ENCODE measurements around the gene TTC34.

TTC34 gene, protein sequence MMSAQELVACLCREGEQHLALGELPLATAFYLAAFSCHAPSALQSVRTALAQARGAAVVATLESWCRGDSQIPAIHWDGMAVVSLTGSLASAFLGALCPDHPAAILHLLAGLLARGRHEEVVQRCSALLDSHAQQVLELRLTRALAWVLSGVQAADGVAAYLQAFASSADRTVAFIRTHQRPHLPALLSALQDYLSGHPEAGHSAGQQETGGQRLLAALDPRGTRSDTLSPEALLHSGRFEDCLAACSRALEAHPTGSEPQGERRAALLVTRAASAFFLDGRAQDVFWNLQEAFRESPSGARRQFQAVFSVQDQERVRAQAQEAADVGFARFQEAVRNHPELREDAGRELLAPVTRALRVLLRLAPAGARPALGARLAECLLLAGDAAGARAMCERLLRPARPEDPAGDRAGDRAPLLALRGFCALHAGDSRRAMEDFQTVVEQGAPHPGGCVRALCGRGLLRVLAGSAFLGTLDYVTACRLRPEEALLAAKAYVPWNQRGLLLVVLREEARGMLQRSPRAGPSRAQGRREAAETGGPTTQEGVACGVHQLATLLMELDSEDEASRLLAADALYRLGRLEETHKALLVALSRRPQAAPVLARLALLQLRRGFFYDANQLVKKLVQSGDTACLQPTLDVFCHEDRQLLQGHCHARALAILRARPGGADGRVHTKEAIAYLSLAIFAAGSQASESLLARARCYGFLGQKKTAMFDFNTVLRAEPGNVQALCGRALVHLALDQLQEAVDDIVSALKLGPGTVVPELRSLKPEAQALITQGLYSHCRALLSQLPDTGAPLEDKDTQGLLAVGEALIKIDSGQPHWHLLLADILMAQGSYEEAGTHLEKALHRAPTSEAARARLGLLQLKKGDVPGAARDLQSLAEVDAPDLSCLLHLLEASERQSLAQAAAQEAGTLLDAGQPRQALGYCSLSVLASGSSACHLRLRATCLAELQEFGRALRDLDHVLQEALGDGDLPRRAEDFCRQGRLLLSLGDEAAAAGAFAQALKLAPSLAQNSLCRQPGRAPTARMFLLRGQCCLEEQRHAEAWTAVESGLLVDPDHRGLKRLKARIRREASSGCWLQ

DNA sequence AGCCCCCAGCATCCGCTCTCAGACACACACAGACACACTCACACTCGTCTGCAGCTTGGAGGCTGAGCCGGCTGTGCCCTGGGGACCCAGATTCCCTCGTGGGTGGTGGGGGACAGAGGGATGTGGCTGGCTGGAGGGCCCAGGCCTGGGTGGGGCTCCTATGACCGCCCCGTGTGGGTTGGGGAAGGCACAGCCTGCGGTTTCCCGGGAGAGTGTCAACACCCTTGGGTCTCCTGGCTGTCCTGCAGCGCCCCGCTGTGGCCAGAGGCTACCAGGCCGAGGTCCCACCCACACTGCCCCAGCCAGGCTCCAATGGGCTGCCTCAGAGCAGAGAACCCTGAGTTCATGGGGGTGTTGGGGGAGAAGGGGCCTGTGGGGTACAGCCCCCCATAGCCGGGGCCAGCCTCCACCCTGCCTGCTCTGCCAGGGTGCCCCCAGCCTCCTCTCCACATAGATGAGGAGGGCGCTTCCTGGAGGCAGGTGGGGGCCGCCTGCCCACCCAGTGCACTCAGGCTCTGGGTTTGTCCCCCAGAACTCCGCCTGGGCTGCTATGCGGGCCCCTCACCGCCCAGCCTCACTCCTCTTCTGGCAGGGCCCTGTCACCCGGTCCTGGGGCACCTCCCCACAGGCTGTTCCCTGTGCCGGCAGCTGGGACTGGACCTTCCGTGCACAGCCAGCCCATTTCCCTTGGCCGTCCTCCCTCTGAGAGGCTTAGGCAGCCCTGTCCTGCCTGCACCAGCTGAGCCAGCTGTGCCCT is at the start of gene TTC34:
TTC34 (minus strand) TSS at position 159 of the 757 bp plus-strand sequence. CDS start 866 bp downstream, outside the sequence.
- no peak for DNase-seq

DNA sequence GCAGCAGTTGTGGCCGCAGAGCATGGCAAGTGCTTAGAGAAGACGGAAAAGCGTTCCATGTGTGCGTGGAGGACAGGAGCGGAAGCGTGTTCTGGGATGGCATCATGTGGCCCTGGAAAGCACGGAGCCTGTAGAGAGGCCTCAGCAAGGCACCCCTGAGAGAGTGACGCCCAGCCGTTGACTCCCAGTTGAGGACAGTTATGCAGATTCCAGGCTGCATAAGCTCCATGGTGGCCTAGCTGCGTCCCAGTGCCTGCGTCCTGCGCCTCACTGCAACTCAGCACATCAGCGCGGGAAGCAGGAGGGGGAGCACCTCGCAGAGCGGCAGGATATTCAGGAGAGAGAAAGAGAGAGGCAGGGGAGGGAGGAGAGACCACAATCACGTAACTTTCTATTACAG is 49.0 kb upstream of the TTC34 start:
- no peak for DNase-seq

DNA sequence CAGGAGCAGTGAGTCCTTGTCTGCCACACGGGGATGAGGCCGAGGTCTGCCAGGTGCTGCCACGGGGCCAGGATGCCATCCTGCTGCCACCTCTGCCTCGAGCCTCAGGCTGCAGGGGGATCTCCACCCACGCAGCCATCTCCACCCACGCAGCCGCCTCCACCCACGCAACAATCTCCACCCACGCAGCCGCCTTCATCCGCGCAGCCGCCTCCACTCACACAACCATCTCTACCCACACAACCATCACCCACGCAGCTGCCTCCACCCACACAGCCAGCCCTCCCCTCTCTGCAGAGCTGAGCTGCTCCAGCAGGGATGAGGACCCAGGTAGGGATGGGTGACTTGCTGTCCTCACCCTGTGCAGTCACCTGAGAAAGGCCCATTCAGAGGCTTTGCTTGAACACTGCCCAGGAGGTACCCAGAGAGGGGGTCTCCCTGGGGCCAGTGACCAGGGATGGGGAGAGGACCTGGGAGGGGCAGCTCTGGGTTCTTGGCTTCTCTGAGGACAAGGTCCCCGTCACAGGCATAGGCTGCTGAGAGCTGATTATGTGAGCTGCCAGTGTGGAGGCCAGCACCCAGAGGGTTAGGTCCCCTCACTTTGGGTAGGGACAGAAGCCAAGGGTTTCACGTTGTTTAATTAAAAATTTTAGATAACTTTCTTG is 46.6 kb upstream of the TTC34 start:
- no peak for DNase-seq

DNA sequence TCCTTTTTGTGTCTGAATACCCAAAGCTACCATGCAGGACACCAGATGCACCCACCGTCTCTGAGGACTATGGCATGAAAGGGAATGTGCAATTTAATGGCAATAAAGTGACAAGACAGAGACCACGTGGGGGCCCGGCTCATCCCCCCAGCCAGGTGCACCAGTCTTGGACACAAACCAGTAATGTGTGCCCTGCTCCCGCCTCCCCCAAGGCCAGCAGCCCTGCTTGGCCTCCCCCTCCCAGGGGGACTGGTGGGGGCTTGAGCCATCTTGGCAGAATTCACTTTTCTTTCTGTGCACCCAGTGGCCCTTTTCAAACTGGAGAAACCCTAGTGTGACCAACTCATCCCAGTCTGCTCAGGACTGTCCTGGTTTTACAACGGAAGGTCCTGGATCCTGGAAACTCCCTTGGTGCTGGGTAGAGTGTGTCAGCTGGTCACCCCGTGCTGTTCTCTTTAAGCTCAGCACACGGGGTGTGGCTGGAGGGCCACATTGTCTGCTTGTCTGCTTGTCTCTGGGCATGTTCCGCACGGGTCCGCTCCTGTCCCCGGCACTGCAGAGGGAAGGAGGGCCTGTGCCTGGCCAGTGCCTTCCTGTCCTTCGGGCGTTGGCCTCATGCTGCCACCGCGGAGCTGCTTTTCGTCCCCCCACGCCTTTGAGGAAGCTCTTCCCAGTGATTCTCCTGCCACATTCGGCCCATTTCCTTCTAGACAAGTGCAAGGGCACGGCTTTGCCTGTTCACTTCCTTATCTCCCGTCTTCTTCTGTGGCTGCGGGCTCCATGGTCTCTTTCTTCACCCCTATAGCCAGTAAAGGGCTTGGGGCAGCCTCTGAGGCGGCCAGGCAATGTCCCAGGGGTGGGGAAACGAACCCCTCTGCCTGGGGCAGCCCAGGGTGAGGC is 45.8 kb upstream of the TTC34 start:
- no peak for DNase-seq

DNA sequence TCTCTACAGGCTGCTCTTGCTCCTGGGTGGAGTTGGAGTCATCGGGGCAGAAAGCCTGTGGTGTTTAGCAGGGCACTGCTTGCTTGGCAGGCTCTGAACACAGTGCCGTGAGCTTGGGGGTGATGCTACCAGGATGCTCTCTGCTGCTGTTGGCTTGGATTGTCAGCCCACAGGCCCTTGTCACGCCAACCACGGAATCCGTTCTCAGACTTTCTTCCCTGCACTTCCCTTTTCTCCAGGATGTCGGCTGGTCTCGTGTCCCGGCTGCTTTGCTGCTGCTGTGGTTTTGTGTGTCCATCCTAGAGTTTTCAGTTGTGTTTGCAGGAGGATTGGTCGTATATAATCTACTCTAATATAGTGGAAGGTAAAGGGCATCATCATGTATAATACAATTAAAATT is 44.4 kb upstream of the TTC34 start:
- DNase-seq = peak in 1 of 2 experiments; percentile 23

DNA sequence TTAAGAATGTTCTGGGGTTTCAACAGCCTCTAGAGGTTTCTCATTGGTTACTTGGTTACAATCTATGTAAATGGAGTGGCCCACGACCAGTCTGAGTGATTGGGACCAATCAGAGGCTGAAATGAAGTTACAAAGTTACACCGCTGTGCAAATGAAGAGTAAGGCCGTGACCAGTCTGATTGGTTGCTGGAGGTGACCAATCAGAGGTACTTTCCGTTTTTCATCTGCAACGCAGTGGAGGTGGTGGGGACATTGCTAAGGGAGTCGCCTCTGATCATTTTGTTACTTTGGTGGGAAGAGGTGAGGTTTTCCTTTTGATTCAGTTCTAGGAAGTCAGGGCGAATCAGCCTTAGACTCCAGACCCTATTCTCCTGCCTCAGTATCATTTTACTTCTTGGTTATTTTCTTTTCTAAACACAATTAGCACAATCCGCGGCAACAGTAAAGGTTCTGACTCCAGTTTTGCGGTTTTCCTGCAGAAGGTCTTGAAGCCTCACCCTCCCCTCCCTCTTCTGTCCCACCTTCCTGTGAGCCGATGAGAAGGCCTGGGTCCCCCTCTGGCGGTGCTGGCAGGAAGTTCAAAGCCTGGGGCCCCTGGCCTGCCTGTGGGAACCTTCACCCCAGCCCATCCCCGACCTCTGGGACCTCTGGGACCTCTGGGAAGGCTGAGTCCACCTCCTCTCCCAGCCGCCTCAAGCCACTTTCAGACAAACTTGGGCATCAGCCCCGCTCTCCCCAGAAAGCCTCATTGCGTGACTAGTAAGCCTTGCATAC is 38.7 kb upstream of the TTC34 start:
- DNase-seq = peak; percentile 42 to 54

DNA sequence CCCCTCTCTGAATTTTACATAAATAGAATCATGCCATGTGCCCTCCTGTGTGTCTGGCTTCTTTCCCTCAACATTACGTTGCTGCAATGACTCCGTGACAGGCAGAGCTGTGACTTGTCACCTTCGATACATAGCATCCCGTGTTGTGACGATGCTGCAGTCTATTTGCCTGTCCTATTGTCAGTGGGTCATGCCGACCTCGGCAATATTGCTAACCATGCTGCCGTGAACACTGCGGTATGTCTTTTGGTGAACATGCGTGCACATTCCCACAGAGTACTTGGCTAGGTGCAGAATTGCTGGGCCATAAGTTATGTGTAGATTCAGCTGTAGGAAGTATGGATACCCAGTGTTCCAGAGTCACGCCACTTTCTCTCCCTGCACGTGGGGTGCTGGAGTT is 36.3 kb upstream of the TTC34 start:
- no peak for DNase-seq

DNA sequence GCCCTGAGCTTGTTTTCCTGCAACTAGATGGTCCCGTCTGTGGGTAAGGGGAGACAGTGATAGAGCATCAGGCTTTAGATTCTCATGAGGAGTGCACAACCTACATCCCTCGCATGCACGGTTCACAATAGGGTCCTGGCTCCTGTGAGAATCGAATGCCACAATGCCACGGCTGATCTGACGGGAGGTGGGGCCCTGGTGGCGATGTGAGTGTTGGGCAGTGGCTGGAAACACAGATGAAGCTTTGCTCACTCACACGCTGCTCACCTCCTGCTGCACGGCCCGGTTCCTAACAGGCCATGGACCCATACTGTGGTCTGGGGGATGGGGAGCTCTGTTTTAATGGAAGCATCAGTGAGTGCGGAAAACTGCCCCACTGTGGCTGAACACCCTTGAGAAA is 35.8 kb upstream of the TTC34 start:
- no peak for DNase-seq

DNA sequence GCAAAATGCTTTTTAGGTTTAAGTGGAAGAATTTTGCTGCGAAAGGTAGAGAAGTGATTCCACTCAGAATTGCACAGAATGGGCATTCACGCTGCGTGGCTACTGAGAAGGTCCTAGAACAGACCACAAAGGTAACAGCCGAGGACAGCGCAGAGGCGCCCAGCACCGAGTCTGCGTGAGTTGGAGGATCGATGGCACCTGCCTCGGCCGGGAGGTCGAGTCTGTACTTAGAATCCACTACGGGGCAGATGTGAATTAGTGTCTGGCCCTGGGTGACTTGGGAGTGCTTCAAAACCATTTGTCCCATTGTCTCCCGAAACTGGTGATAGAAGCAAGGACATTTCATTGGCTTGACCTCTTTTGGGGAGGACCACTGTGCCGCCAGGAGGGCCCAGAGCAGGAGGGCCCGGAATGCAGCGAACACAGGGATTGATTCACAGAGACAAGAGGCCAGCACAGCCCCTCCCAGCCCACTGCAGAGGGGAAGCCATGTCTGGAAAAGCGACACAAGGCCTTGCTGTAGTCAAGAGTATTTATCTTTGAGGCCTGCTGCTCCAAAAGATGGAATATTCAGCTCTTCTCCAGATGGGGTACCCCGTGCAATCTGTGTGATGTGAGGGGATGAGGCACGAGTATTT is 35.0 kb upstream of the TTC34 start:
- DNase-seq = no peak

DNA sequence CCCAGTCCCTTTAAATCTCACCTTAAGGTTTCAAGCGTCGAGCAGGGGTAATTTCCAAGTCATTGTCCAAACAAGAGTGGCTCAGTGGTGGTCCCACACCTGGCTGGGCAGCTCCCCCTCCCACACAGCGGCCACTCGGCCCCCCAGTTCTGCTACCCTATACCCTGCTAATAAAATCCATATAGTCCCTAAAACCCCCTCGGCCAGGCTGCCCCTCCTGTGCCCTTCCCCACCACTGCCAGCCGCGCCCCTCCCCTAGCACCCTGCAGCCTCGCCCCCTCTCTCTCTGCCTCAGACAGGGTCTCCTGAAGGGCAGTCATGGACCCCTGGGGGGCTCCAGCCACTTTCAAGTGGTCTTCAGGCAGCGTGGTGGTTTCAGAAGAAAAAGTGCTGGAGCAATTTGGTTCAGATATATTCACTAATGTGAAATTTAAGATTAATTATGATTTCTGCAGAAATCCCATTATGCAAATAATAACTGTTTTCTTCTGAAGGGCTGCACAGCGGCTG is 34.2 kb upstream of the TTC34 start:
- DNase-seq = no peak

DNA sequence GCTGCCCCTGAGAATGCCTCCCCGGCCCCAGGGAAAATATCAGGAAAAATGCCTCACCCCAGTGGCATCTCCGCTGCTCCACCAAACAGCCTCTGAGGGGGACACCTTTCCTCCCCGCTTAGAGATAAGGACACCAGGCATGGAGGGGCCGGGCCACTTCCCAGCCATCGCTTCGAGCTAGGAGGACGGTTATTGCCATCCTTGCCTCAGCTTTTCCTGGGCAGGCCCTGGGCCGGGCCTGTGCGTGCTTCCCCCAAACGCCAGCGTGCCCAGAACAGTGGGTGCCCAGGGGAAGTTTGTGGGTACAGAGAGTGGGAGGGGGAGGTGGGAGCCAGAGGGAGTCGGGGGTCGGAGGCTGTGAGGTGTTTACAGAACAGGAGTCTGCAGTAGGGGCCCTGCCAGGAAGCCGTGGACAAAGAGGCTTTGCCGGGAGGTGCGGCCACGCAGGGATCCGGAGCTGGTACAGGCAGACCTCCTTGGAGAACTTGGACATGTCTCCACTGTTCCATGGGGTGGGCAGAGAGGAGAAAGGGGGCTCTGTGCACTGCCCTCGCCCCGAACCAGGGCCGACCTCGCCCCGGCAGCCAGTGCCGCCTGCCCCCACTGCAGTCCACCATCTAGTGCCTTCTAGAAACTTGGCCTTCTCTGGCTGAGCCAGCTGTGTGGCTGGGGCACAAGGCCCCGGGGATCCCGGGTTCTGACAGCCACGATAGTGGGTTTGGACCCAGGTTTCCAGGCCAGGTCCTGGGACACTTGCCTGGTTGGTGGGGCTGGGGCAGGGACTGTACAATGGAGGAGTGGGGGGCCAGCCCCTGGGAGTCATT is 33.5 kb upstream of the TTC34 start:
- DNase-seq = no peak

DNA sequence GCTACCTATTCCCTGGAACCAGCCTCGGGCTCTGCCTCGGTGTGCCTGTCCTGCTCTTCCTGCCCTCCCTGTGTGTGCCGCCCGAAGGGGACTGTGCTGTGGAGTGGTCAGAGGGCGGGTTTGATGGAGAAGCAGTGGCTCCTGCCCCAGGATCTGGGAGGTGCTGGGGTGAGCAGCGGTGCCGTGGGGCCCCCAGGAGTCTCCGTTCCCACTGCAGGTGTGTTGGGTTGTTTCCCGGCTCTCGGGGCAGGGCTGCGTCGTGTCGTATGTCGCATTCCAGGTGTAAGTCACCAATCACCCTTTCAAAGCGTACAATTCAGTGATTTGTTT is 32.6 kb upstream of the TTC34 start:
- DNase-seq = no peak

DNA sequence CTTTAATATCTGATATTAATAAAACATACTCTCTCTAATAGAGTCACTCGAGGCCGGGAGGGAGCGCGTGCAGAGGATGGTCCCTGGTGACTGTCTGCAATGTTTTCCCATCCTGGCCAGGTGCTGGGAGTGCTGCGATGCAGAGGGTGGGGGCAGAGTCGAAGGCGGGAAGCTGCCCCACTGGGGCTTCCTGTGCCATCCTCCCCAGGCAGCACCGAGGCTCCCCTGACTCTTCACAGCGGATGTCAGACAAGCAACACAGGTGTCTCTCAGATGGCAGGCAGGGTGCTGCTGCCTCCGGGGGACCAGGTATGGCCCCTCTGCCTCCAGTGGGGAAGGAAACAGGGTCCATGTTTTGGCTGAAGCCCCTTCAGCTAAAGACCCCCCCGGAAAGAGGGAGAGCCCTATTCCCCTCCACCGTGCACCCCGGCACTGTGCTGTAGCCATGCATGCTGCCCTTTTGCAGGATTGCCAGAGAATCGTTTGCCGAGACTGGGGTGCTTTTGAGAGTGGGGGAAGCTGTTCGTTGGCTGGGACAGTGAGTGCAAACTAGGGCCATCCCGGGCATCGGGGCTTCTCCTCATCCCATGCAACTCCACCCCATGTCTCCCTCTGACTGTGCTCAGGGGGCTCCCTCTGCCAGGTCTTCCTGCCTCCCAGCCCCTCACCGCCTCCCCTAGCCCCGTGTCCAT is 32.1 kb upstream of the TTC34 start:
- DNase-seq = no peak

DNA sequence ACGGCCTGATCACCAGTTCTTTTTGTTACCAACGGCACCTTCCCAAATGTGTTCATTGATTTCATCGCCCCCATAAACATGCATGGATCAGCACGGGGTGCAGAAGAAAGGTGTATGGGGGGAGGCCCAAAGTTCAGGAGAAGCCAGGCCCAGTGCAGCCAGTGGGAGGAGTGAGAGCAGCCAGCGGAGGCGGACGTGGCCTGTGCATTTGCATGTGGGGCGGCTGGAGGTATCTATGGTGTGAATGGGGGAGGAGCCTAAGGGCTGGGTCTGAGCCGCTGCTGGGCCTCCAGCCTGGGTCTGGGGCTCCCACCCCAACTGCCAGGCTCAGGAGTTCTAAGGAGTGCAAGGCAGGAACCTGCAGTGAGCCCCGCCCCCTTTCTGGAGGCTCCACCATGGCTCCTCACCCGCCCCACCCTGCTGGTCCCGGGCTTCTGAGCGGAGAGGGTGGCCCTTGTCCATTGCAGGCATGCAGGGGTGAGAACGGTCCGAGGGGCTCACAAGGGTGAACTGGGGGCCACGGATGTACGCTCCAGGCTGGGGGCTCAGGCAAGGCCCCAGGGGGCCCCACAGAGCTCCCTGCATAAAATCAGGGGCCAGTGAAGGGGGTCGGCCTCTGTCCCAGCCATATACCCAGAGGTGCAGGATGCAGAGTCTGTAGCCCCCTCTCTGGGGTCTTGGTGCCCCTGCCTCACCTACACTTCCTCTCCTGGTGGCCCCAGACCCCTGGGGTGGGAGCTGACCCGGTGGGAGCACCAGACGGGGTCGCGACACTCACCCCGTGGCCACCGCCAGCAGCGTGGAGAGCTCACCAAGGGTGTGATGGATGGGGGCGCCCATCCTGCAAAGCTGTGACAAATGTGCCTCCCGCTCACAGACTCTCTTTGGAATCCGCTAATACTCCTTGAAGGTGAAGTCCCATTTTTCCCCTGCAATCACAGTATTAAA is 31.3 kb upstream of the TTC34 start:
- no peak for DNase-seq

DNA sequence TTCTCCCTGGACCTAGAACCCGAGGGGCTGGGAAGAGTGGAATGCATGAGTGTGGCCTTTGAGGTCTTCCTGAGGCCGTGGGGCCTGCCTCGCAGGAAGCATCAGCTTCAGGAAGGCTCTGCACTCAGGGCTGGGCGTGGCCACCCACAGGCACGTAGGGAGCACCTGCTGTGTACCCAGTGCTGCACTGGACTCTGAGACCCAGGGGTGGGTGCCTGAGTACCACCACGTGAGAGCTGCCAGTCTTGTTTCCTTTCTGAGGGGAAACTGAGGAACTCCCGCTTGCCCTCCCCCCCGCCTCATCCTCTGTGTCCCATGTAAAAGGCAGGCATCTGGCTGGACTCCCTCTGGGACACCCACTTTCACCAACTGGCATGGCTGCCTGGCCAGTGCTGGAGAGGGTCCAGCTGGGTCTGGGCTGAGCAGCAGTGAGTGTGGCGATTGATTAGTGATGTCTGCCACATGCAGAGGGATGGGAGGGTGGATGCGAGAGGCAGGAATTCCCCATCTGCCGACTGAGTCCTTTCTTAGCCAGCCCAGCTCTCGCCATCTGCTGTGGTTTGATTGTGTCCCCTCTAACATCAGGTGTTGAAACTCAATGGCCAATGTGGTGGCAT is 30.2 kb upstream of the TTC34 start:
- no peak for DNase-seq

DNA sequence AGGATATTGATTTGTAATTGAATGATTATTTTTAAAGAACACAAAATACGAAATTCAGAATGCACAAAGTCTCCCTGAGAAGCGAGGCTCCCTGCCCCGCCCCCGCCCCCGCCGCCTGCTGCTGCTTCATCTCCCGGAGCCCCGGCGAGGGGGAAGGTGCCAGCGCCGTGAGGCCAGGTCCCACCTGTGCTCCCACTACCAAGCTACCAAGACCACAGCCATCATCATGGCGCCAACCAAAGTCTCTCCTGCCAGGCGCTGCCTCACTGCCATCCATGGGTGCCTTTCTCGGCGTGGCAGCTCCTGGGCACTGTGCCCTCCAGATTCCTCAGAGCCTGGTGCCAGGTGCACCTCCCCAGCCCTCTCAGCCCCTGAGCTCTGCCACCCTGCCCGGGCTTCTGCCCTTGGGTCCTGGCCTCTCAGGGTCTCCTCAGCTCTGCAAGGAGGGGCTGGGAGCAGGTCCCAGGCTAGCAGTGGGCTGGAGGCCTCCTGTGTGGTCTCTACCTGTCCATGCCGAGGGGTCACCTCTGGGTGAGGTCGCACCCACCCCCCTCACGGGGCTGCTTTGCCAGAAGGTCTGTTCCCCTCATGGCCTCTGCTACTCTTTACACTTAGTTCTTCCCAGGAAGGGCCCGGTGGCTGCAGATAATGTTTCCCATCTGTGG is 29.4 kb upstream of the TTC34 start:
- DNase-seq = no peak

Measured in Kasumi-1 (cell line).